Calu3 (cell line): ENCODE data around the gene RFX3. TPM values are rescaled to one million over a fixed set of nuclear protein-coding genes. Genes with fewer than 3 reads are reported as not detected.

ENCODE experiments used
- BruUV-seq: library from RNA; stranded (reverse); fragments of 400-500 nt; replicated peaks from 2 replicates; lab custom pipeline; 2021; lab: Mats Ljungman, UMichigan
- CTCF ChIA-PET: fragments of 300-600 bp; sonication (Branson Sonifier 250); formaldehyde crosslinking; loops from one replicate; lab custom pipeline; 2022; ENCODE audit warnings: antibody characterized with exemption; lab: Charles Lee
- DNase-seq: peaks from one replicate; pipeline ENCODE4 v3.0.0; 2022
- H3K27ac Mint-ChIP-seq: one replicate; pipeline ENCODE4 v1.8.0; 2022; ENCODE audit warnings: mixed read lengths; ENCODE audit not compliant: unreplicated experiment
- H3K27me3 Mint-ChIP-seq: one replicate; pipeline ENCODE4 v1.8.0; 2022; ENCODE audit warnings: mixed read lengths; ENCODE audit not compliant: unreplicated experiment
- H3K36me3 Mint-ChIP-seq: one replicate; pipeline ENCODE4 v1.8.0; 2022; ENCODE audit warnings: mild to moderate bottlenecking, moderate library complexity, mixed read lengths; ENCODE audit not compliant: insufficient read depth, unreplicated experiment
- H3K4me1 Mint-ChIP-seq: one replicate; pipeline ENCODE4 v1.8.0; 2022; ENCODE audit warnings: mild to moderate bottlenecking, low read depth, mixed read lengths; ENCODE audit not compliant: unreplicated experiment
- H3K4me3 Mint-ChIP-seq: one replicate; pipeline ENCODE4 v1.8.0; 2022; ENCODE audit warnings: mild to moderate bottlenecking, low read depth, moderate library complexity, mixed read lengths; ENCODE audit not compliant: unreplicated experiment
- H3K9me3 Mint-ChIP-seq: one replicate; pipeline ENCODE4 v1.8.0; 2022; ENCODE audit warnings: low read depth, mixed read lengths; ENCODE audit not compliant: unreplicated experiment
- intact Hi-C: fragments of 100-400 bp; cut with micrococcal nuclease; formaldehyde crosslinking; loops from one replicate; pipeline ENCODE4 v1.10.0; 2022; ENCODE audit not compliant: unreplicated experiment
- total RNA-seq: library from RNA; stranded (reverse); gene quantifications from 2 replicates; pipeline ENCODE4 v1.2.3, GENCODE V29; 2022
- TF ChIP-seq, protein P1 (sequence below): fragments of 200-600 bp; IDR thresholded peaks from one replicate; pipeline ENCODE4 v1.8.0; 2022; ENCODE audit warnings: antibody characterized with exemption; ENCODE audit not compliant: unreplicated experiment

The RFX3 gene
- total RNA-seq, 1 experiment from 2014 or later, result 10.1 TPM

DNA sequence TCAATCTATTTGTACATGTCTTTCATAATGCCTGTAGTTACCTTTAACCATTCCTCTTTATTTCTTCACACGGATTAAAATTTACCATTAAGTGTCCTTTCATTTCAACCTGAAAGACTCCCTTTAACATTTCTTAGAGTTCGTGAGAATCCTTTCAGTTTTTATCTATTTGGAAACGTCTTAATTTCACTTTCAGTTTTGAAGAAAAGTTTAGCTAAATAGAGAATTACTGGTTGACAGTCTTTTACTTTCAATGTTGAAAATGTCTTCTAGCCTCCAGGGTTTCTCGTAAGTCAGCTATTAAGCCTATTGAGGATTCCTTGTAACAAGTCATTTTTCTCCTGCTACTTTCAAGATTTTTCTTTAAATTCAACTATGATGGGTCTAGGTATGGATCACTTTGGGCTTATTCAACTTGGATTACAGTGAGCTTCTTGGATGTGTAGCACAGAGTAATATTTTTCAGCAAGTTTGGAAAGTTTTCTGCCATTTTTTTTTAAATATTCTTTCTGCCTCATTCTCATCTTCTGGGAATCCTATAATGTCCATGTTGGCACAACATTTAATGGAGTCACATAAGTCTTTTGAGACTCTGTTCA, 48.5 kb downstream of the RFX3 start:
- Mint-ChIP-seq H3K27ac (peak overlapping the region; percentile 93), H3K36me3 (peaks cover 8% of the 10 kb centered on the region), H3K4me3 (no peak overlapping the region), H3K9me3 (no peaks in the 10 kb centered on the region), H3K4me1 (peaks cover 41% of the 10 kb centered on the region), H3K27me3 (no peaks in the 10 kb centered on the region)
- TF ChIP-seq, protein P1, sequence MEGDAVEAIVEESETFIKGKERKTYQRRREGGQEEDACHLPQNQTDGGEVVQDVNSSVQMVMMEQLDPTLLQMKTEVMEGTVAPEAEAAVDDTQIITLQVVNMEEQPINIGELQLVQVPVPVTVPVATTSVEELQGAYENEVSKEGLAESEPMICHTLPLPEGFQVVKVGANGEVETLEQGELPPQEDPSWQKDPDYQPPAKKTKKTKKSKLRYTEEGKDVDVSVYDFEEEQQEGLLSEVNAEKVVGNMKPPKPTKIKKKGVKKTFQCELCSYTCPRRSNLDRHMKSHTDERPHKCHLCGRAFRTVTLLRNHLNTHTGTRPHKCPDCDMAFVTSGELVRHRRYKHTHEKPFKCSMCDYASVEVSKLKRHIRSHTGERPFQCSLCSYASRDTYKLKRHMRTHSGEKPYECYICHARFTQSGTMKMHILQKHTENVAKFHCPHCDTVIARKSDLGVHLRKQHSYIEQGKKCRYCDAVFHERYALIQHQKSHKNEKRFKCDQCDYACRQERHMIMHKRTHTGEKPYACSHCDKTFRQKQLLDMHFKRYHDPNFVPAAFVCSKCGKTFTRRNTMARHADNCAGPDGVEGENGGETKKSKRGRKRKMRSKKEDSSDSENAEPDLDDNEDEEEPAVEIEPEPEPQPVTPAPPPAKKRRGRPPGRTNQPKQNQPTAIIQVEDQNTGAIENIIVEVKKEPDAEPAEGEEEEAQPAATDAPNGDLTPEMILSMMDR, result no peak
- intact Hi-C loops, result loop anchor here (5.0 kb wide), 1 partner anchor 45 kb away; no protein-coding TSS in a partner anchor
- DNase-seq, result no peak
- CTCF ChIA-PET, result interaction anchor here (0.7 kb wide), 2 partner anchors 49 to 1200 kb away, joined by 3 to 5 read pairs; no protein-coding TSS in a partner anchor
- no TSS peak for BruUV-seq

DNA sequence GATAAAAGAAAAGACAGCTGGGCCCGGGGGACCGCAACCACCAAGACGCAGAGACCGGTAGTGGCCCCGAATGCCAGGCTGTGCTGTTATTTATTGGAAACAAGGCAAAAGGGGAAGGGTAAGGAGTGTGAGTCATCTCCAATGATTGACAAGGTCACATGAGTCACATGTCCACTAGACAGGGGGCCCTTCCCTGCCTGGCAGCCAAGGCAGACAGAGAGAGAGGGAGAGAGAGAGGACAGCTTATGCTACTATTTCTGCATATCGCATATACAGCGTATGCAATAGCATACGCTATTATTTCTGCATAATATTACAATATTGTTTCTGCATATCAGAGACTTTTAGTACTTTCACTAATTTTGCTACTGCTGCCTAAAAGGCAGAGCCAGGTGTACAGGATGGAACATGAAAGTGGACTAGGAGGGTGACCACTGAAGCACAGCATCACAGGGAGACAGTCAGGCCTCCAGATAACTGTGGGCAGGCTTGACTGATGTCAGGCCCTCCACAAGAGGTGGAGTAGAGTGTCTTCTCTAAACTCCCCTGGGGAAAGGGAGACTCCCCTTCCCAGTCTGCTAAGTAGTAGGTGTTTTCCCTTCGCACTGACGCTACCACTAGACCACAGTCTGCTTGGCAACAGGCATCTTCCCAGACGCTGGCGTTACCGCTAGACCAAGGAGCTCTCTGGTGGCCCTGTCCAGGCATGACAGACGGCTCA, 50.3 kb downstream of the RFX3 start:
- intact Hi-C loops, result loop anchor here (5.0 kb wide), 1 partner anchor 47 kb away; no protein-coding TSS in a partner anchor
- Mint-ChIP-seq H3K9me3 (no peaks in the 10 kb centered on the region), H3K27me3 (no peaks in the 10 kb centered on the region), H3K36me3 (peaks cover 8% of the 10 kb centered on the region), H3K4me3 (peak overlapping the region; percentile 38), H3K4me1 (peaks cover 41% of the 10 kb centered on the region), H3K27ac (peak overlapping the region; percentile 13)
- peak; percentile 44 for DNase-seq
- TF ChIP-seq, protein P1, result no peak
- CTCF ChIA-PET, result no interaction called here
- BruUV-seq, result no TSS peak

DNA sequence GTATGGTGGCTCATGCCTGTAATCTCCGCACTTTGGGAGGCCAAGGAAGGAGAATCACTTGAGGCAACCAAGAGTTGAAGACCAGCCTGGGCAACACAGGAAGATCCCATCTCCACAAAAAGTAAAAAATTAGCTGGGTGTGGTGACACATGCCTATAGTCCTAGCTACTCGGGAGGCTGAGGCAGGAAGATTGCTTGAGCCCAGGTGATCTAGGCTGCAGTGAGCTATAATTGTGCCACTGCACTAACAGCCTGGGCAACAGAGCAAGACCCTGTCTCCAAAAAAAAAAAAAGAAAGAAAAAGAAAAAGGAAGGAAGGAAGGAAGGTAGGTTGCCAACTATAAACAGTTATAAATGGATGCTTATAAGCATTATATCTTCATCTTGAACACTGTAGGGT, 51.0 kb downstream of the RFX3 start:
- CTCF ChIA-PET, result interaction anchor here (0.7 kb wide), 1 partner anchor 58 kb away, joined by 3 read pairs; no protein-coding TSS in a partner anchor
- H3K4me1 Mint-ChIP-seq, result peaks cover 41% of the 10 kb centered on the region
- peaks cover 8% of the 10 kb centered on the region for H3K36me3 Mint-ChIP-seq
- H3K27me3 Mint-ChIP-seq, result no peaks in the 10 kb centered on the region
- intact Hi-C loops, result loop anchor here (5.0 kb wide), 1 partner anchor 47 kb away; no protein-coding TSS in a partner anchor
- TF ChIP-seq, protein P1, result no peak
- no peaks in the 10 kb centered on the region for H3K9me3 Mint-ChIP-seq
- H3K27ac Mint-ChIP-seq, result peak overlapping the region; percentile 13
- peak overlapping the region; percentile 38 for H3K4me3 Mint-ChIP-seq
- TSS peak; percentile 70 for BruUV-seq
- DNase-seq, result no peak

DNA sequence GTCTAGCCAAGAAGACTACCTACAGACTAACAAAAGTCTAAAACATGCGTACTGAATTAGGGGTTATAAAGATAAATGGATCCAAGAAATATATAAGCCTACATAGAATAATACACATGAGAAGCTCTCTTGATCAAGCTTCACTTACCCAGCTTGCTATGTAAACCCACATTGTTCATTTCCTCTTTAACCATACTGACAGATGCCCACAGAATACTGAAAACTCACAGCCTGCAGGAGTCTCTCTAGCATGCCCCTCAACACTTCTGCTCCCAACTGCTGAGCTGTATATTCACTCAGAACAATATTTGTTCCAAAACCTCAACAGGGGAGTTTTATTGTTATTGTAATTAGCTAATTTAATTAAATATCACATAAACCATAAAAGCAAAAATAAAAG, 52.4 kb downstream of the RFX3 start:
- Mint-ChIP-seq H3K4me1 (peaks cover 34% of the 10 kb centered on the region), H3K36me3 (peaks cover 8% of the 10 kb centered on the region), H3K4me3 (no peak overlapping the region), H3K27me3 (no peaks in the 10 kb centered on the region), H3K27ac (no peak overlapping the region), H3K9me3 (no peaks in the 10 kb centered on the region)
- DNase-seq, result no peak
- intact Hi-C loops, result no loop called here
- BruUV-seq, result no TSS peak
- TF ChIP-seq, protein P1, result no peak
- CTCF ChIA-PET, result interaction anchor here (0.6 kb wide), 1 partner anchor 551 kb away, joined by 12 read pairs; no protein-coding TSS in a partner anchor
